GM12801 (cell line): ENCODE measurements around the gene FAM25A.

Source experiments
- CTCF ChIP-seq: IDR thresholded peaks from one replicate; pipeline ENCODE4 v1.5.1; 2011; ENCODE audit warnings: control low read depth; ENCODE audit not compliant: insufficient read length; ENCODE audit errors: extremely low read depth

The FAM25A gene

GRCh38 chr10:87036623-87037022 lies 16.5 kb downstream of the FAM25A start:
- TF ChIP-seq CTCF, result no peak

- no peak for TF ChIP-seq CTCF
These were observed 18.2 kb downstream of the FAM25A start for GRCh38 chr10:87038286-87038717.

GRCh38 chr10:87038786-87039185 lies 18.7 kb downstream of the FAM25A start:
- TF ChIP-seq CTCF, result no peak

GRCh38 chr10:87045434-87045938 lies 25.4 kb downstream of the FAM25A start:
- no peak for TF ChIP-seq CTCF

- TF ChIP-seq CTCF, result no peak
These were observed 33.0 kb downstream of the FAM25A start for GRCh38 chr10:87053111-87053510.

- TF ChIP-seq CTCF, result no peak
These were observed 33.6 kb downstream of the FAM25A start for GRCh38 chr10:87053577-87054181.

- no peak for TF ChIP-seq CTCF
These were observed 34.5 kb downstream of the FAM25A start for GRCh38 chr10:87054373-87055295.
